Activated CD8-positive, alpha-beta memory T cell treated with anti-CD3 and anti-CD28 coated beads for 36 hours (primary cell): ENCODE data around the gene PRSS37. TPM values are rescaled to one million over a fixed set of nuclear protein-coding genes. Genes with fewer than 3 reads are reported as not detected.

Experiments used
- CTCF ChIA-PET: fragments of 350-600 bp; sonication (Branson Sonifier 250); formaldehyde crosslinking; loops from one replicate; lab custom pipeline; 2021; ENCODE audit warnings: antibody characterized with exemption; lab: Charles Lee
- POLR2A ChIA-PET: fragments of 350-600 bp; sonication (Branson Sonifier 250); formaldehyde crosslinking; loops from one replicate; lab custom pipeline; 2021; ENCODE audit warnings: antibody characterized with exemption; lab: Charles Lee
- total RNA-seq, 2 experiments: library from RNA; stranded (reverse); gene quantifications; one replicate each; pipeline ENCODE4 v1.2.3, GENCODE V29; 2021

Gene PRSS37
- total RNA-seq, 2 experiments from 2014 or later, result not detected

DNA sequence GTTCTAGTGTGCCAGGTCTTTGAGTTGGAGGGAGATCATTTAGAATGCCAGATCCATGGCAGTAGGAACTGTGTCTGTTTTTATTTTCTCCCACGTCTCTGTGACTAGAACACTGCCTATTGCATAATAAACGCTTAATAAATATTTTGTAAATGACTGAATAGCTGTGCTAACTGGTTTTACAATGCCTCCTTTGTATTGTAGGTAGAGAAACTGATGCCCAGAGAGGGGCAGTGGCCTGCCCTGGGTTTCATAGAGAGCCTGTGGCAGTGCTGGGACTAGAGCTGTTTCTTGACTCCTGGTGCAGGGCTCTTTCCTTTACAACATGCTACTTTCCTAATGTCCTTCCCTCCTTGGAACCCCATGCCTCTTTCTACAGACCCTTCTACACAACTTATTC is 48.8 kb downstream of the PRSS37 start:
- ChIA-PET POLR2A (no interaction called here), CTCF (no interaction called here)

DNA sequence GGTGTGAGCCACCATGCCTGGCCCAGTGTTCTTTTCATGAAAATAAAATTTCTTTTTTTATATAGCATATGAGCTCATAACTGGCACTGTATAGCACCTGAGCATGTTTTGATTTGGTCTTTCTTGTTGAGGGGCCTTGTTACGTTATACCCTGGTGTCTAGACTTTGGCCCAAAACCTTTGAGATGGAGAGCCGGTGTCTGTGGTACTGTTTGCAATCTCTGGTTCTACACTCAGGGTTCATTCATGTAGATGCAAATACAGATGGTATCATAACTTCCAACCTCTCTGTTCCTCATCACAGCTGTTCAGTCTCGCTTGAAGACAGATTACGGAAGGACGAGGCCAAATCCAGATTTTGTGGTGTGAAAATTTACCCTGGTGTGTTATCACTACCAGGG is 51.4 kb downstream of the PRSS37 start, which contains the start of gene TAS2R5:
Gene TAS2R5, plus strand, starts transcription at position 301 of the 400 bp plus-strand sequence. CDS start 145 bp downstream, outside the sequence.
- ChIA-PET POLR2A (no interaction called here), CTCF (no interaction called here)

DNA sequence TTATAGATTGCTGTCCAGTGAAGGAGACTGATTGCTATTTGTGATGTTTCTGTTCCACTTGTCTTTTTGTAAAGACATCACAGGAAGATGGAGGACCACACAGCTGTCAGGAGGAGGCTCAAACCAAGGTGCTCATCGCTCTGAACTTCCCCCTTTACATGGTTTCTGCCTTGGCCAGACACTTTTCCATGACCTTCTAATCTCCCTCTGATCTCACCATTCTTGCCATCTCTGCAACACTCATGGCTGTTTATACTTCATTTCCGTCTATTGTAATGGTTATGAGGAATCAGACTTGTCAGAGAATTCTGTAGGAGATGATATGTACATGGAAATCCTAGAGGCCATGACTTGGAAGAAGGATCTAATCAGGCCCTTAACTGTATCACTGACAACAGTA is 53.0 kb downstream of the PRSS37 start:
- ChIA-PET CTCF (no interaction called here), POLR2A (no interaction called here)

Other genes starting within 250 kb of the PRSS37 start
- 10 to 100 TPM; 25.1 to 26.4 TPM for gene DENND11, start 139.3 kb downstream of the PRSS37 start, total RNA-seq
- not detected for gene WEE2, start 133.1 kb downstream of the PRSS37 start, total RNA-seq
- 100 to 1,000 TPM; 259 to 280 TPM for gene SSBP1, start 103.1 kb downstream of the PRSS37 start, total RNA-seq
- under 1 TPM; 0.88 to 0.89 TPM for gene TAS2R3, start 77.4 kb downstream of the PRSS37 start, total RNA-seq
- gene TAS2R4, start 64.8 kb downstream of the PRSS37 start, total RNA-seq, result 1 to 10 TPM in 1 of 2 experiments, under 1 TPM in 1; 0.69 to 1.2 TPM
- gene TAS2R5, start 51.3 kb downstream of the PRSS37 start, total RNA-seq, result 1 to 10 TPM in 1 of 2 experiments, under 1 TPM in 1; 0.84 to 1.6 TPM
- gene OR9A4, start 74.9 kb upstream of the PRSS37 start, total RNA-seq, result not detected
- gene CLEC5A, start 105.5 kb upstream of the PRSS37 start, total RNA-seq, result not detected
- gene TAS2R38, start 132.3 kb upstream of the PRSS37 start, total RNA-seq, result not detected
- gene MGAM, start 154.4 kb upstream of the PRSS37 start, total RNA-seq, result under 1 TPM in 1 of 2 experiments, not detected in 1; 0.13 TPM